Esophagus squamous epithelium (tissue), 5 donors: ENCODE data around the gene STAB1. TPM values are rescaled to one million over a fixed set of nuclear protein-coding genes. Genes with fewer than 3 reads are reported as not detected.

Source experiments
- DNase-seq: peaks from one replicate; lab custom pipeline; 2025; lab: John Stamatoyannopoulos, UW
- H3K27ac ChIP-seq, 4 donors: fragments of 200-600 bp; sonication (generic); one replicate each; pipeline ENCODE4 v1.5.1; 2016 to 2019; ENCODE audit warnings: mild to moderate bottlenecking in 1 of 4
- H3K27me3 ChIP-seq, 4 donors: fragments of 200-600 bp; sonication (generic); 1 replicate in 3 of 4; 2 replicates in 1 of 4; pipeline versions ENCODE4 v1.5.1 to v1.6.0; 2017 to 2021; ENCODE audit warnings: antibody characterized with exemption in 1 of 4
- H3K36me3 ChIP-seq, 3 donors: fragments of 200-600 bp; sonication (generic); one replicate each; pipeline ENCODE4 v1.5.1; 2016 to 2019
- H3K4me1 ChIP-seq, 3 donors: fragments of 200-600 bp; sonication (generic); one replicate each; pipeline ENCODE4 v1.5.1; 2017 to 2019
- H3K4me3 ChIP-seq, 4 donors: fragments of 200-600 bp; sonication (generic); 1 replicate in 3 of 4; 2 replicates in 1 of 4; pipeline ENCODE4 v1.5.1; 2016 to 2019; ENCODE audit warnings: mild to moderate bottlenecking in 2 of 4, moderate library complexity in 1 of 4
- H3K9me3 ChIP-seq, 3 donors: fragments of 200-600 bp; sonication (generic); one replicate each; pipeline ENCODE4 v1.5.1; 2016 to 2019
- POLR2A ChIP-seq, 4 donors: fragments of 450-650 bp; IDR thresholded peaks; one replicate each; pipeline ENCODE4 v1.6.1; 2017; ENCODE audit warnings: antibody characterized with exemption in 4 of 4, mild to moderate bottlenecking in 4 of 4, moderate library complexity in 3 of 4
- WGBS, 2 donors: methylation state at CpG; one replicate each; pipeline ENCODE4 v1.1.5; 2018; 5-methylcytosine and 5-hydroxymethylcytosine counted together
- intact Hi-C: fragments of 100-400 bp; cut with DNase I; formaldehyde crosslinking; loops from one replicate; pipeline ENCODE4 v1.15.0; 2022
- total RNA-seq, 4 donors: library from RNA; depleted of rRNA; stranded (reverse); fragments of >200 nt; gene quantifications; one replicate each; pipeline ENCODE4 v1.1.0, GENCODE V29; 2016
- TF ChIP-seq, protein P1 (sequence below), 6 experiments: fragments of 450-650 bp in 4 of 6; fragments of 200-600 bp in 2 of 6; sonication (generic) in 2 of 6; IDR thresholded peaks; one replicate each; pipeline ENCODE4 v1.5.1; 2016 to 2019; ENCODE audit warnings: antibody characterized with exemption in 6 of 6, mild to moderate bottlenecking in 4 of 6, moderate library complexity in 4 of 6
- donor health status: DM: yes; HTN: yes; CAD: no.

The STAB1 gene
- total RNA-seq, 4 donors from 2014 or later: 5.6 to 69.4 (median 32.3) TPM

DNA sequence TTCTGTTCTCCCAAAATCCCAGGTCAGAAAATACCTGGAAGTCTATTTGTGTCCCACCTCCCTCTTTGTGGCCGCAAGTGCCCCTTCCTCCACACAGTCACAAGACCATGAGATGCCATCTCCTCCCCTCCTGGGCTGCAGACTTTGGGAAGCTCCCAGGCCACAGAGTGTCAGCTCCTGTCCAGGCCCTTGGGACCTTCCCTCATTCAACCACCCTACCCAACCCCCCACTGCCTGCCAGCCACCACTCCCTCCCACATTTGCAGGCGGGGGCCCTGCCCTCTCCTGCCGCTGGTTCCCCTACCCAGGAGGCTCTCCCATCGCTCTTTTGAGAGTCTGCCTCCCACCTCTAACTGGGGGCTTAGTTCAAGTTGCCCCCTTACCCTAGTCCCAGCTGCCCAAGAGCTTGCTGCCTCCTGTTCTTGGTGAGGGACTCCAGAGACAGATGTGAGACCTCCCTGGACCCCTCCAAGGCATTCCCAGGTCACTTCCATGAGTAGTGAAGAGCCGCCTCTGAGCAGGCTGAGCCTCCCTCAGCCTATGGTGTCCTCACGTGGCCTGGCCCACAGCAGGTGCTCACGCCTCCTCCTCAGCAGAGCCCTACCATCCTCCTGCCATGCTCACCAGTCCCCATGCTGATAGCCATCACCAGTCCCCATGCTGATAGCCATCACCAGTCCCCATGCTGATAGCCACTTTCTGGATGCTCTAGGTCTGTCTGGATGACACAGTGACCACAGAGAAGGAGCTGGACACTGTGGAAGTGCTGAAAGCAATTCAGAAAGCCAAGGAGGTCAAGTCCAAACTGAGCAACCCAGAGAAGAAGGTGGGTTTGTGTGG, 15.9 kb upstream of the STAB1 start:
- TF ChIP-seq POLR2A (IDR thresholded peaks at IDR 0.05): no peak
- TF ChIP-seq, protein P1, sequence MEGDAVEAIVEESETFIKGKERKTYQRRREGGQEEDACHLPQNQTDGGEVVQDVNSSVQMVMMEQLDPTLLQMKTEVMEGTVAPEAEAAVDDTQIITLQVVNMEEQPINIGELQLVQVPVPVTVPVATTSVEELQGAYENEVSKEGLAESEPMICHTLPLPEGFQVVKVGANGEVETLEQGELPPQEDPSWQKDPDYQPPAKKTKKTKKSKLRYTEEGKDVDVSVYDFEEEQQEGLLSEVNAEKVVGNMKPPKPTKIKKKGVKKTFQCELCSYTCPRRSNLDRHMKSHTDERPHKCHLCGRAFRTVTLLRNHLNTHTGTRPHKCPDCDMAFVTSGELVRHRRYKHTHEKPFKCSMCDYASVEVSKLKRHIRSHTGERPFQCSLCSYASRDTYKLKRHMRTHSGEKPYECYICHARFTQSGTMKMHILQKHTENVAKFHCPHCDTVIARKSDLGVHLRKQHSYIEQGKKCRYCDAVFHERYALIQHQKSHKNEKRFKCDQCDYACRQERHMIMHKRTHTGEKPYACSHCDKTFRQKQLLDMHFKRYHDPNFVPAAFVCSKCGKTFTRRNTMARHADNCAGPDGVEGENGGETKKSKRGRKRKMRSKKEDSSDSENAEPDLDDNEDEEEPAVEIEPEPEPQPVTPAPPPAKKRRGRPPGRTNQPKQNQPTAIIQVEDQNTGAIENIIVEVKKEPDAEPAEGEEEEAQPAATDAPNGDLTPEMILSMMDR (IDR thresholded peaks at IDR 0.05): no peak
- Histone ChIP-seq H3K9me3 (no peaks in the 10 kb centered on the region), H3K27ac (peak overlapping the region in 1 of 4 donors; percentile 36), H3K36me3 (peaks cover 46 to 89% (median 79%) of the 10 kb centered on the region in 3 donors), H3K4me1 (peaks cover 14 to 29% (median 16%) of the 10 kb centered on the region in 3 donors), H3K4me3 (no peak overlapping the region), H3K27me3 (no peaks in the 10 kb centered on the region)
- 97 to 98% methylated on average over 6 to 7 of the region's 7 CpGs for WGBS, 2 donors
- no peak for DNase-seq
- intact Hi-C loops: no loop called here

DNA sequence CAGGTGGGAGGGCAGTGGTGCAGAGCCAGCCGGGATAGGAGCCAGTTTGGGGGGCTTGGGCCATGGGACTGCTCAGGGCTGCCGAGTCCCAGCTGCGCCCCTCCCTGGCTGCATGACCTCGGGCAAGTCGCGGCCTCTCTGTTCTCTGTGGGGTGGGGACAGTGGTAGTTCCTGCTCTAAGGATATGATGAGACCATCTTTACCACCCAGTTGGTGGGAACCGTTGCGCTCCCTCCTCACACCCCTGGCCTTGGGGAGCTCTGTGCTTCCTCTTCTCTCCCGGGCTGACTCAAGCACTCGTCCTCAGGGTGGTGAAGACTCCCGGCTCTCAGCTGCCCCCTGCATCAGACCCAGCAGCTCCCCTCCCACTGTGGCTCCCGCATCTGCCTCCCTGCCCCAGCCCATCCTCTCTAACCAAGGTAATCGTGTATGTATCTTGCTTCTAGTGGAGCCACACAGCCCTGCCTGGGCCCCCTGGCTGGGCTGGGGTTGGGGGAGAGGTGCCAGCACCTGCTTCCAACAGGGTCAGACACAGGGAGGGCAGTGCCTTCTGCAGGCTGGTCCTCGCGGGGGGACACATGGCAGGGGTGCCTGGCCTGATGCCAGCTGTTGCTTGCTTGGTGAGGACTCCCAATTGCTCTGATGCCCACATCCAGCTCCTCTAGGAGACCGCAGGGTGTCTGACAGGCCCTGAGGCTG, 15.1 kb upstream of the STAB1 start:
- H3K27me3 ChIP-seq: no peaks in the 10 kb centered on the region
- intact Hi-C loops: loop anchor here (5.0 kb wide), 1 partner anchor 52 kb away; the partner anchor contains the start of gene NT5DC2
- WGBS, 2 donors: 78 to 90% methylated on average over 9 of the region's 16 CpGs
- peak overlapping the region in 1 of 4 donors; percentile 3 for H3K4me3 ChIP-seq
- no peaks in the 10 kb centered on the region for H3K9me3 ChIP-seq
- peak overlapping the region in 2 of 4 donors; percentile 8 to 36 for H3K27ac ChIP-seq
- H3K36me3 ChIP-seq: peaks cover 46 to 84% (median 74%) of the 10 kb centered on the region in 3 donors
- no peak for DNase-seq
- peaks cover 21 to 36% (median 24%) of the 10 kb centered on the region in 3 donors for H3K4me1 ChIP-seq
- no peak for TF ChIP-seq POLR2A (IDR thresholded peaks at IDR 0.05)
- TF ChIP-seq, protein P1 (IDR thresholded peaks at IDR 0.05): no peak

DNA sequence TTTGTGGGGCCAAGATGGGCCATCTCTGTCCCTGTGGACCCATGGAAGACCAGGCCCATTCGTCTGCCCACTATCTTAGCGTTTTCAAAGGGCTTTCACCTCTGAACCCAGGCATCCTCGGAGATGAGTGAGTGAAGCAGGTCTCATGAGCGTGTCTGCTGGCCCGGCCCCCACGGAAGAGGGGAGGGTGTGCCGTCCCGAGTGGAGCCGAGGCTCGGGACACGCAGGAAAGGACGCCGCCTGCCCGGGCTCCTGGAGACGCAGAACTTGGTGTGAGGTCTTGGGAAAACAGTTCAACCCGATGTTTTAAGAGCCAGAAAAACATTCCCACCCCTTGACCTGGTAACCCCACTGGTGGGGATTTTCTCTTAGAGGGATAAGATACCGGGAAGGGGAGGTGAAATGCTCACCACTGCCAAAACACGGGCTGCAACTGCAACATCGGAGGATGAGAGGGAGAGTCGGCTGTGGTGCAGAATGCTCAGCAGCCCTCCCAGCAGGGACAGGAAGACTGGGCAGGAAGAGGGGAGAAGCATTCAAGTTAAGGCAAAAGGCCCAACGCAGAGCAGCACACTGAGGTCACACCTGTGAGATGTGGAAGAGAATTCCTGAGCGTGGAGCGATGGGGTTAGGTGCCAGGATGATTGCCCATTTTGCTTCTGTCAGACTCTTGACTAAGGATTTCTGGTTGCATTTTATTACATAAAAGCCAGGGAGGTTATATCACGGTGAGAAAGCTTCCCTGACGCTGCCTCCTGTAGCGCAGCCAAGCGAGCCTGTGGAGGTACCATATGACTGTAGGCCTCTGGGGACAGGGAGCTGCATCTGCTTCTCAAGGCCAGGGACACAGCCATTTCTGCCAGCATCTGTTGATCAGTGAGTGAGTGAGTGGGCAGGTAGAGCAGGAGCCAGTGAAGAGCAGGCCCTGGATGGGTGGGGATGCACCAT, 14.1 kb upstream of the STAB1 start:
- TF ChIP-seq POLR2A (IDR thresholded peaks at IDR 0.05): no peak
- TF ChIP-seq, protein P1 (IDR thresholded peaks at IDR 0.05): no peak
- peak overlapping the region in 1 of 4 donors; percentile 36 for H3K27ac ChIP-seq
- peaks cover 23 to 46% (median 29%) of the 10 kb centered on the region in 3 donors for H3K4me1 ChIP-seq
- 68 to 87% methylated on average over 12 to 23 of the region's 27 CpGs for WGBS, 2 donors
- no peak for DNase-seq
- intact Hi-C loops: loop anchor here (5.0 kb wide), 1 partner anchor 51 kb away; the partner anchor contains the start of gene NT5DC2
- H3K4me3 ChIP-seq: no peak overlapping the region
- no peaks in the 10 kb centered on the region for H3K9me3 ChIP-seq
- H3K27me3 ChIP-seq: no peaks in the 10 kb centered on the region
- H3K36me3 ChIP-seq: peaks cover 40 to 84% (median 63%) of the 10 kb centered on the region in 3 donors

DNA sequence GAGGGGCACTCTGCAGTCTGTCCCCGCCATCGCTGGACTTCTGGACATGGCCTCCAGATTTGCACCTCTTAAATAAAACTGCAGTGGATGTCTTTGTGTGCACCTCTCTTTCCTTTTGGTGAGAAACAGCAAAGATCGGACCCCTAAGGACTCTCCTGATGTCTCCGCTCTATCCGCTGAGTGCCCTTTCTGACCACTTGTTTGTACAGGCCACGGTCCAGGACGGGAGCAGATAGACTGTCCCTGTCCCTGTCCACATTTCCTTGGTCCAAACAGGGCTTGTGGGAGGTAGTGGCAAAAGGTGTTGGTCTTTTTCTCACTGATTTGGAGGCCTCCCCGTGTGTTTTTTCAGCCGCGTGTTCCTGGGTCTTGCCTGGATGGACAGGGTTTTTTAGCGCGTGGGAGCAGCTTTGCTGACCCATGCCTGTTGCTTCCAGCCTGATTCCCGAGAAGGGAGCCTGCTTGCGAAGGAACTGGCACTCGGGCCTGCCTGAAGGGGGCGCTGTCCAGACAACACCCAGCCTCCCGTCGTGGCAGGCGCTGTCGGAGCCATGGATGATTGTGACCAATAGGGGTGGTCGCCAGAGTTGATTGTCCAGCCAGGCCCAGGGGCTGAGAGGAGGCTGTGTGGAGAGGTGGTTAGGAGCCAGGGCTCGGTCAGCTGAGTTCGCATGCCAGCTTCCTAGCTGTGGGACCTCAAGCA, 13.2 kb upstream of the STAB1 start:
- H3K27me3 ChIP-seq: no peaks in the 10 kb centered on the region
- TF ChIP-seq POLR2A (IDR thresholded peaks at IDR 0.05): no peak
- TF ChIP-seq, protein P1 (IDR thresholded peaks at IDR 0.05): peak in 3 of 6 experiments; percentile 22 to 38 (median 36)
- H3K4me1 ChIP-seq: peaks cover 23 to 46% (median 29%) of the 10 kb centered on the region in 3 donors
- H3K27ac ChIP-seq: peak overlapping the region in 2 of 4 donors; percentile 74 to 86
- no peak for DNase-seq
- no peak overlapping the region for H3K4me3 ChIP-seq
- no peaks in the 10 kb centered on the region for H3K9me3 ChIP-seq
- H3K36me3 ChIP-seq: peaks cover 41 to 84% (median 59%) of the 10 kb centered on the region in 3 donors
- intact Hi-C loops: loop anchor here (5.0 kb wide), 1 partner anchor 50 kb away; the partner anchor contains the start of gene NT5DC2
- WGBS, 2 donors: 83 to 97% methylated on average over 8 to 16 of the region's 23 CpGs
